GM10266 (cell line): ENCODE measurements around the gene POU6F2.

ENCODE experiments used
- DNase-seq: peaks from one replicate; pipeline ENCODE4 v3.0.0; 2012; ENCODE audit errors: extremely low spot score
- TF ChIP-seq, protein P1 (sequence below): IDR thresholded peaks from 2 replicates; pipeline ENCODE4 v1.5.1; 2012; ENCODE audit warnings: mild to moderate bottlenecking, low read depth; ENCODE audit not compliant: control insufficient read depth, insufficient read depth; ENCODE audit errors: missing control alignments

The POU6F2 gene

GRCh38 chr7:39062811-39063210 is 85.1 kb downstream of the POU6F2 start:
- TF ChIP-seq, protein P1, sequence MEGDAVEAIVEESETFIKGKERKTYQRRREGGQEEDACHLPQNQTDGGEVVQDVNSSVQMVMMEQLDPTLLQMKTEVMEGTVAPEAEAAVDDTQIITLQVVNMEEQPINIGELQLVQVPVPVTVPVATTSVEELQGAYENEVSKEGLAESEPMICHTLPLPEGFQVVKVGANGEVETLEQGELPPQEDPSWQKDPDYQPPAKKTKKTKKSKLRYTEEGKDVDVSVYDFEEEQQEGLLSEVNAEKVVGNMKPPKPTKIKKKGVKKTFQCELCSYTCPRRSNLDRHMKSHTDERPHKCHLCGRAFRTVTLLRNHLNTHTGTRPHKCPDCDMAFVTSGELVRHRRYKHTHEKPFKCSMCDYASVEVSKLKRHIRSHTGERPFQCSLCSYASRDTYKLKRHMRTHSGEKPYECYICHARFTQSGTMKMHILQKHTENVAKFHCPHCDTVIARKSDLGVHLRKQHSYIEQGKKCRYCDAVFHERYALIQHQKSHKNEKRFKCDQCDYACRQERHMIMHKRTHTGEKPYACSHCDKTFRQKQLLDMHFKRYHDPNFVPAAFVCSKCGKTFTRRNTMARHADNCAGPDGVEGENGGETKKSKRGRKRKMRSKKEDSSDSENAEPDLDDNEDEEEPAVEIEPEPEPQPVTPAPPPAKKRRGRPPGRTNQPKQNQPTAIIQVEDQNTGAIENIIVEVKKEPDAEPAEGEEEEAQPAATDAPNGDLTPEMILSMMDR = no peak
- no peak for DNase-seq

DNA sequence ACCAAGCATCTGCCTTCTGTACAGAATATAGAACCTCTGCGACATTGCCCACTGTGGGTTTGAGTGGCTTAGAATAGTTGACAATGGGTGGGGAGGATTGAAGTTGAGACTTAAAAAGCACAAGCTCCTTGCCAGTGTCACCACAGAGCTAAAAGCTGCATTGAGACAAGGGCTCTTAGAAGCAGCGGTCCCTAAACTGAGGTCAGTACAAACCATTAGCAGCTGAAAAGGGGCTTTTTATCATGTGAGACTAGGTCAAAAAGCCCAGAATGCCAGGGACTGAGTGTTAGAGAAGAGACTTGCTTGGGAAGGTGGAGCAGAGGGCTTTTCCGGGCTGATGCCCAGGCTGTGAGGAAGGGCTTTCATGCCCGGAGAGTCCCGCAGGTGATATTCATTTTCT is 91.3 kb downstream of the POU6F2 start:
- TF ChIP-seq, protein P1 = no peak
- no peak for DNase-seq

GRCh38 chr7:39069896-39070881 is 92.5 kb downstream of the POU6F2 start:
- TF ChIP-seq, protein P1 = no peak

DNA sequence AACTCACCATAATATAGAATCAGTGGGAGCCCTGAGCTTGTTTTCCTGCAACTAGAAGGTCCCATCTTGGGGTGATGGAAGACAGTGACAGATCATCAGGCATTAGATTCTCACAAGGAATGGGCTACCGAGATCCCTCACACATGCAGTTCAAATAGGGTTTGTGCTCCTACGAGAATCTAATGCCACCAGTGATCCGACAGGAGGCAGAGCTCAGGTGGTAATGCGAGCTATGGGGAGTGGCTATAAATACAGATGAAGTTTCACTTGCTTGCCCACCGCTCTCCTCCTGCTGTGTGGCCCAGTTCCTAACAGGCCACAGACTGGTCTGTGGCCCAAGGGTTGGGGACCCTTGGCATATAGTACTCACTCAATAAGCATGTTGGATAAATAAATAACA is 93.4 kb downstream of the POU6F2 start:
- DNase-seq = no peak
- TF ChIP-seq, protein P1 = no peak

More at GRCh38 chr7:39069896-39070881, 92.5 kb downstream of the POU6F2 start:
- DNase-seq = no peak

DNA sequence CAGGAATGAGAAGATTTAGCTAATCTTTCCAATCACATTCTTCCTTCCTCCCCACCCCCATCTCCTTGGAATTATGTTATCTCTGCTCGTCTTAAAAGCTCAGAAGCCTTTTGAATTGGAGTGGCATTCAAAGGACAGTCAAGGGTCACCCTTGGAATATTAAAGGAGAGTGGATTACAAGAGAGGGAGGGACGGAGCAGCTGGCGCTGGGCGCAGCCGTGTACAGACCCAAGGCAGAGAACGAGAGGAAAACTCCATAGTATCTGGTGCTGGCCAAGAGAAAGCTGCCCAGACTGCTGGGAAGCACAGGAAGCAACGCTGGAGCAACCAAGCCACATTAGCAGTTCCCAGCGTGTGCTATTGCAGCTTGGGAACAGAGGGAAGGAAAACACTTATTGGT is 95.7 kb downstream of the POU6F2 start:
- DNase-seq = no peak

DNA sequence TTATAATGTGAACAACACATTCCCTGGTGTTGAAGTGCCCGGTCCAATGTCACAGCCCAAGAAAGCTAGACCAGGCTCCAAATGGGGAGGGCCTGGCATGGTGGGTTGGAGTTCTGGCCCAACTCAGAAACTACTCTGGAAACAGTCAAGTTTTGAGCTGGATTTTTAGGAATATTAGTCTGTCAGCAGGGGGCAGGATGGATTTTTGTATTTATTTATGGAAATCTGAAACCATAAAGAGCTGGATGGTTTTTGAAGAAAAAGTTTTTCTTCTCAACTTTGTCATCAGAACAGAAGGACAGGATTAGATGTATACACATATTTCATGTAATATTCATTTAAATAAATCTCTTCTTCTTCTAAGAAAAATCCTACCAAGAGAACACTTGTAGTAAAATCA is 97.5 kb downstream of the POU6F2 start:
- TF ChIP-seq, protein P1 = no peak
- no peak for DNase-seq

More for the DNA sequence above, 95.7 kb downstream of the POU6F2 start:
- TF ChIP-seq, protein P1 = no peak

DNA sequence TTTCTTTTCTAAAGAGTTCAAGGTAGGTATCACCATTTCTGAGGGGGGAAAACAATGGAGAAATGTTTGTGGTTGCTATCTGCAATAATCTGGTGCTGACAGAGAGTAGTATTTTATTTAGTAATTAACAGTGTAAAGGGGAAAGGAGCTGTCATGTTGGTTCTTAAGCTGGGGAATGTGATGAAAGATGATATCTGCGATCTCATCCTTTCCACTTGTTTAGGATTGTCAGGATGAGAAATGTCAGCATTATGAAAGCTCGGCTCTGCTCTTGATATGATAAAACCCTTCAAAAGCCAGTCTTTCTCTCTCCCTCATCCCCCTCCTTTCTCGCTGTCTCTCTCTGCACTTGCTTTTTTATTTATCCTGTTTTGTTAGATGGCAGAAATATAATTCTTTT is 106.1 kb downstream of the POU6F2 start:
- TF ChIP-seq, protein P1 = no peak
- DNase-seq = no peak
